Activated naive CD4-positive, alpha-beta T cell treated with anti-CD3 and anti-CD28 coated beads, Interleukin-2, amount 10 ng/mL, durations not matched to agents 7 days and 5 days (primary cell): ENCODE data around the gene AQP1.

Experiments used
- CTCF ChIA-PET: fragments of 350-600 bp; sonication (Branson Sonifier 250); formaldehyde crosslinking; loops from one replicate; lab custom pipeline; 2021; ENCODE audit warnings: antibody characterized with exemption; lab: Charles Lee
- DNase-seq: peaks from one replicate; pipeline ENCODE4 v3.0.0-alpha.2; 2020
- H3K27ac Mint-ChIP-seq: one replicate; pipeline ENCODE4 v1.8.0; 2021; ENCODE audit warnings: mild to moderate bottlenecking, moderate library complexity, mixed read lengths
- H3K27me3 Mint-ChIP-seq: one replicate; pipeline ENCODE4 v1.8.0; 2021; ENCODE audit warnings: mild to moderate bottlenecking, mixed read lengths
- H3K36me3 Mint-ChIP-seq: one replicate; pipeline ENCODE4 v1.8.0; 2021; ENCODE audit warnings: mixed read lengths
- H3K4me1 Mint-ChIP-seq: one replicate; pipeline ENCODE4 v1.8.0; 2021; ENCODE audit warnings: mixed read lengths
- H3K4me3 Mint-ChIP-seq: one replicate; pipeline ENCODE4 v1.8.0; 2021; ENCODE audit warnings: mild to moderate bottlenecking, moderate library complexity, mixed read lengths
- H3K9me3 Mint-ChIP-seq: one replicate; pipeline ENCODE4 v1.8.0; 2021; ENCODE audit warnings: mixed read lengths

Gene AQP1

GRCh38 chr7:30916255-30916654 is 4.6 kb downstream of the AQP1 start:
- H3K4me3 Mint-ChIP-seq: no peak overlapping the region

GRCh38 chr7:30916767-30917166 is 5.1 kb downstream of the AQP1 start:
- no peaks in the 10 kb centered on the region for H3K36me3 Mint-ChIP-seq
- H3K4me3 Mint-ChIP-seq: no peak overlapping the region
- no peaks in the 10 kb centered on the region for H3K9me3 Mint-ChIP-seq
- no peak for DNase-seq
- H3K27me3 Mint-ChIP-seq: peaks cover 9% of the 10 kb centered on the region
- no peak overlapping the region for H3K27ac Mint-ChIP-seq
- CTCF ChIA-PET: no interaction called here
- peaks cover 3% of the 10 kb centered on the region for H3K4me1 Mint-ChIP-seq

More at GRCh38 chr7:30916255-30916654, 4.6 kb downstream of the AQP1 start:
- Mint-ChIP-seq H3K9me3 (no peaks in the 10 kb centered on the region), H3K36me3 (no peaks in the 10 kb centered on the region), H3K4me1 (peaks cover 3% of the 10 kb centered on the region), H3K27me3 (peaks cover 11% of the 10 kb centered on the region), H3K27ac (no peak overlapping the region)
- CTCF ChIA-PET: no interaction called here
- DNase-seq: no peak

- Mint-ChIP-seq H3K27ac (no peak overlapping the region), H3K4me3 (no peak overlapping the region), H3K4me1 (peaks cover 3% of the 10 kb centered on the region), H3K9me3 (no peaks in the 10 kb centered on the region), H3K27me3 (peaks cover 3% of the 10 kb centered on the region), H3K36me3 (no peaks in the 10 kb centered on the region)
- CTCF ChIA-PET: interaction anchor here (2.3 kb wide), 1 partner anchor 21 kb away, joined by 8 read pairs; no protein-coding TSS in a partner anchor
- no peak for DNase-seq
Measured at GRCh38 chr7:30917216-30917893, 5.7 kb downstream of the AQP1 start.

GRCh38 chr7:30918676-30919075 is 7.0 kb downstream of the AQP1 start:
- Mint-ChIP-seq H3K4me3 (no peak overlapping the region), H3K9me3 (no peaks in the 10 kb centered on the region), H3K27me3 (no peaks in the 10 kb centered on the region), H3K27ac (no peak overlapping the region), H3K4me1 (peaks cover 3% of the 10 kb centered on the region), H3K36me3 (no peaks in the 10 kb centered on the region)
- no peak for DNase-seq
- CTCF ChIA-PET: interaction anchor here (2.3 kb wide), 1 partner anchor 20 kb away, joined by 8 read pairs; no protein-coding TSS in a partner anchor

- H3K4me3 Mint-ChIP-seq: no peak overlapping the region
- no peaks in the 10 kb centered on the region for H3K4me1 Mint-ChIP-seq
- H3K36me3 Mint-ChIP-seq: no peaks in the 10 kb centered on the region
- DNase-seq: peak; percentile 14
- H3K27me3 Mint-ChIP-seq: no peaks in the 10 kb centered on the region
- CTCF ChIA-PET: no interaction called here
- no peak overlapping the region for H3K27ac Mint-ChIP-seq
- H3K9me3 Mint-ChIP-seq: no peaks in the 10 kb centered on the region
Measured at GRCh38 chr7:30920021-30920583, 8.4 kb downstream of the AQP1 start.

- Mint-ChIP-seq H3K36me3 (no peaks in the 10 kb centered on the region), H3K4me3 (no peak overlapping the region), H3K4me1 (no peaks in the 10 kb centered on the region), H3K27ac (no peak overlapping the region), H3K9me3 (no peaks in the 10 kb centered on the region), H3K27me3 (no peaks in the 10 kb centered on the region)
- DNase-seq: peak; percentile 7
- CTCF ChIA-PET: no interaction called here
Measured at GRCh38 chr7:30920584-30921539, 9.2 kb downstream of the AQP1 start.

GRCh38 chr7:30921540-30922401 is 10.1 kb downstream of the AQP1 start:
- no peaks in the 10 kb centered on the region for H3K27me3 Mint-ChIP-seq
- H3K27ac Mint-ChIP-seq: no peak overlapping the region
- CTCF ChIA-PET: no interaction called here
- no peaks in the 10 kb centered on the region for H3K36me3 Mint-ChIP-seq
- H3K4me1 Mint-ChIP-seq: no peaks in the 10 kb centered on the region
- no peak overlapping the region for H3K4me3 Mint-ChIP-seq
- DNase-seq: peak; percentile 8
- peaks cover 3% of the 10 kb centered on the region for H3K9me3 Mint-ChIP-seq

- CTCF ChIA-PET: no interaction called here
Measured at GRCh38 chr7:30922596-30922995, 10.9 kb downstream of the AQP1 start.

GRCh38 chr7:30923009-30923773 is 11.5 kb downstream of the AQP1 start:
- CTCF ChIA-PET: no interaction called here
- Mint-ChIP-seq H3K4me1 (no peaks in the 10 kb centered on the region), H3K9me3 (peaks cover 6% of the 10 kb centered on the region), H3K27ac (no peak overlapping the region), H3K36me3 (no peaks in the 10 kb centered on the region), H3K27me3 (no peaks in the 10 kb centered on the region), H3K4me3 (no peak overlapping the region)
- peak; percentile 17 for DNase-seq

More at GRCh38 chr7:30922596-30922995, 10.9 kb downstream of the AQP1 start:
- peaks cover 5% of the 10 kb centered on the region for H3K9me3 Mint-ChIP-seq
- no peak overlapping the region for H3K27ac Mint-ChIP-seq
- no peaks in the 10 kb centered on the region for H3K27me3 Mint-ChIP-seq
- H3K36me3 Mint-ChIP-seq: no peaks in the 10 kb centered on the region
- DNase-seq: peak; percentile 13
- no peaks in the 10 kb centered on the region for H3K4me1 Mint-ChIP-seq
- H3K4me3 Mint-ChIP-seq: no peak overlapping the region

- Mint-ChIP-seq H3K36me3 (no peaks in the 10 kb centered on the region), H3K4me1 (no peaks in the 10 kb centered on the region), H3K4me3 (no peak overlapping the region), H3K27ac (no peak overlapping the region), H3K9me3 (peaks cover 6% of the 10 kb centered on the region), H3K27me3 (no peaks in the 10 kb centered on the region)
- DNase-seq: peak; percentile 15
- CTCF ChIA-PET: interaction anchor here (1.5 kb wide), 1 partner anchor 15 kb away, joined by 4 read pairs; no protein-coding TSS in a partner anchor
Measured at GRCh38 chr7:30923774-30924413, 12.2 kb downstream of the AQP1 start.

GRCh38 chr7:30924624-30925023 is 13.0 kb downstream of the AQP1 start:
- no peak overlapping the region for H3K27ac Mint-ChIP-seq
- H3K4me3 Mint-ChIP-seq: no peak overlapping the region
- H3K4me1 Mint-ChIP-seq: no peaks in the 10 kb centered on the region
- no peaks in the 10 kb centered on the region for H3K27me3 Mint-ChIP-seq
- H3K36me3 Mint-ChIP-seq: no peaks in the 10 kb centered on the region
- CTCF ChIA-PET: interaction anchor here (1.5 kb wide), 1 partner anchor 14 kb away, joined by 4 read pairs; no protein-coding TSS in a partner anchor
- peaks cover 6% of the 10 kb centered on the region for H3K9me3 Mint-ChIP-seq
- DNase-seq: peak; percentile 6

GRCh38 chr7:30925117-30925516 is 13.5 kb downstream of the AQP1 start:
- DNase-seq: peak; percentile 8
- Mint-ChIP-seq H3K36me3 (no peaks in the 10 kb centered on the region), H3K27ac (no peak overlapping the region), H3K9me3 (peaks cover 6% of the 10 kb centered on the region), H3K27me3 (no peaks in the 10 kb centered on the region), H3K4me3 (no peak overlapping the region), H3K4me1 (no peaks in the 10 kb centered on the region)
- CTCF ChIA-PET: interaction anchor here (1.5 kb wide), 1 partner anchor 14 kb away, joined by 4 read pairs; no protein-coding TSS in a partner anchor
